Spinal cord (tissue), 10 donors: ENCODE data around the gene TTLL7. TPM values are rescaled to one million over a fixed set of nuclear protein-coding genes. Genes with fewer than 3 reads are reported as not detected.
A peak's percentile ranks its signal among the peaks of the same experiment; 100 is the strongest.

Experiments
- DNase-seq, 6 donors: peaks; one replicate each; pipeline versions ENCODE4 v3.0.0 to v3.0.0-alpha.2; 2013 to 2015; ENCODE audit warnings: low spot score in 6 of 6, low read depth in 4 of 6
- H3K27ac ChIP-seq: one replicate; pipeline ENCODE4 v1.5.1; 2013; ENCODE audit warnings: low read depth, low read length, control low read depth
- H3K27me3 ChIP-seq: one replicate; pipeline ENCODE4 v1.6.1; 2013; ENCODE audit warnings: low read length; ENCODE audit not compliant: control insufficient read depth, insufficient read depth
- H3K36me3 ChIP-seq: one replicate; pipeline ENCODE4 v1.6.1; 2013; ENCODE audit warnings: low read length; ENCODE audit not compliant: control insufficient read depth, insufficient read depth
- H3K4me1 ChIP-seq: one replicate; pipeline ENCODE4 v1.6.1; 2013; ENCODE audit warnings: low read length; ENCODE audit not compliant: control insufficient read depth, insufficient read depth
- H3K4me3 ChIP-seq: one replicate; pipeline ENCODE4 v1.5.1; 2013; ENCODE audit warnings: low read depth, low read length, control low read depth
- H3K9me3 ChIP-seq: one replicate; pipeline ENCODE4 v1.6.1; 2013; ENCODE audit warnings: low read length; ENCODE audit not compliant: control insufficient read depth, insufficient read depth
- WGBS: methylation state at CpG from one replicate; pipeline ENCODE4 v1.1.5; 2013; ENCODE audit warnings: missing lambda C conversion rate; ENCODE audit not compliant: insufficient coverage; 5-methylcytosine and 5-hydroxymethylcytosine counted together
- polyA plus RNA-seq, 2 donors: library from polyadenylated mRNA; unstranded; fragments of 120-200 nt; gene quantifications; one replicate each; pipeline ENCODE4 v1.2.1, GENCODE V29; 2013; ENCODE audit not compliant: insufficient read length in 2 of 2
- total RNA-seq, 2 donors: library from RNA; depleted of rRNA in 1 of 2; stranded (reverse); fragments of 120-200 nt in 1 of 2; fragments of >200 nt in 1 of 2; gene quantifications; one replicate each; pipeline versions ENCODE4 v1.2.3 to v1.2.4, GENCODE V29; 2013 to 2014
- donor health status: healthy.

Gene TTLL7
- total and polyA plus RNA-seq, 4 donors, result 29.0 to 94.0 (median 38.1) TPM

DNA sequence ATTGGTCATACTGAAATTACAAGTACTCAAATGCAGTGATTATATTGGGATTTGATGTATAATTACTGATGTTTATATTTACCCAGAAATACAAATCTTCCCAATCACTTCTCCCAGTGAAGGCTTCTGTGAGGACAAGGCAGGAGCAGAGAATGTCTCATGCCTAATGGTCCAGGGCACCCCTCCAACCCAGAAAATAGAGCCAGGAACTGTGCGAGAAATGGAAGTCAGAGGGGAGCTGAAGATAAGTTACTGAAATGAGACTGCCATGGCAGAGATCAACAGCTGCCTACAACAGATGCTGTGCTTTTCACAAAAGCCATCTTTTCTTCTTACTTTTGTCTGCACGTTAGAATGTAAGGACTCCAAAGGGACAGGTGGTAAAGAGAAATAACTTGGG, 171.2 kb downstream of the TTLL7 start:
- Histone ChIP-seq H3K27me3 (no peaks in the 10 kb centered on the region), H3K9me3 (no peaks in the 10 kb centered on the region), H3K4me1 (no peaks in the 10 kb centered on the region), H3K4me3 (no peak overlapping the region), H3K36me3 (no peaks in the 10 kb centered on the region), H3K27ac (no peak overlapping the region)
- peak in 2 of 6 donors; percentile 27 to 77 for DNase-seq
- WGBS, result no CpG with 5 or more reads among the region's 2 CpGs

DNA sequence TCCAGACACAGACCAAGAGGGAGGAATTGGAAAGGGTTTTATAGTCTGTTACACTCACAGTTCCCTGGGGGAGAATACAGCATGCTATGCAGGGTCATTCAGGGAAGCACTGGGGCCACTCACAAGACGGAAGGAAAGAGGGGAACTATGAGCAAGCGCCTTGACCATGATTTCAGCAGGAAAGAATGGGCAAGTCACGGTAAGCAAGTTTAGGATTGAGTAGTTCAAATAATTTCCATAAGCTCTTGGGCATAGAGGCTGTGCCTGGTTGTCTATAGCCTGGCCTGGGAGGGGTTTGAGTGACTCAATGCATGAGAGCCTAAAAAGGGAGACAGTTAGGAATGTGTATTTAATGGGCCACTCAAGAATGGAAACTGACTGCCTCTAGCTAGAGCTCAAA, 176.7 kb downstream of the TTLL7 start:
- Histone ChIP-seq H3K4me1 (no peaks in the 10 kb centered on the region), H3K36me3 (no peaks in the 10 kb centered on the region), H3K27ac (no peak overlapping the region), H3K27me3 (no peaks in the 10 kb centered on the region), H3K9me3 (no peaks in the 10 kb centered on the region), H3K4me3 (no peak overlapping the region)
- WGBS, result 90% methylated on average over 3 of the region's 3 CpGs
- DNase-seq, result no peak

GRCh38 chr1:83819436-83819835, 179.5 kb downstream of the TTLL7 start:
- Histone ChIP-seq H3K27ac (no peak overlapping the region), H3K27me3 (no peaks in the 10 kb centered on the region), H3K4me1 (no peaks in the 10 kb centered on the region), H3K36me3 (no peaks in the 10 kb centered on the region), H3K9me3 (no peaks in the 10 kb centered on the region), H3K4me3 (no peak overlapping the region)
- WGBS, result no CpG with 5 or more reads among the region's 1 CpG
- no peak for DNase-seq

GRCh38 chr1:83818916-83819315, 180.0 kb downstream of the TTLL7 start:
- Histone ChIP-seq H3K36me3 (no peaks in the 10 kb centered on the region), H3K9me3 (no peaks in the 10 kb centered on the region), H3K27me3 (no peaks in the 10 kb centered on the region), H3K4me3 (no peak overlapping the region), H3K27ac (no peak overlapping the region), H3K4me1 (no peaks in the 10 kb centered on the region)
- WGBS, result 70% methylated on average over 2 of the region's 2 CpGs
- DNase-seq, result no peak

DNA sequence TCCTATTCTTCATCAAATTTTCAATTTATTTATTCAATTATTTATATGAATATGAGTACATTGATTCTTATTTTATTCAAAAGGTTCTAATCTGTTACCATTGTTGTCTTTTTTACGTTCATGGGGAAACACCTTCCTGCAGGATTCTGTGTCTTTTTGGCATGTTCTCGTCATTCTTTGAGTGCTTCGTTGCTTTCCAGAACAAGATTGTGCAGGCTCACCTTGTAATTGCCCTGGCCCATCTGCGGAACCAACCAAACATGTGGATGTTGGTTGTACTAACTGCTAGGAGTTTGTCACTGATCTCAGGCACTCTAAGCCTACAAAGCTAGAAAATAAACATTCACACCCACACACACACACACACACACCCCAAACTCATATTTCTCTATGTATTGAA, 182.1 kb downstream of the TTLL7 start:
- Histone ChIP-seq H3K4me1 (no peaks in the 10 kb centered on the region), H3K36me3 (no peaks in the 10 kb centered on the region), H3K9me3 (no peaks in the 10 kb centered on the region), H3K4me3 (no peak overlapping the region), H3K27me3 (no peaks in the 10 kb centered on the region), H3K27ac (no peak overlapping the region)
- no peak for DNase-seq
- 100% methylated on average over 1 of the region's 4 CpGs for WGBS

- no peak overlapping the region for H3K27ac ChIP-seq
- DNase-seq, result no peak
- no CpG with 5 or more reads among the region's 1 CpG for WGBS
These were observed 183.6 kb downstream of the TTLL7 start for GRCh38 chr1:83815330-83815729.

More at GRCh38 chr1:83815330-83815729, 183.6 kb downstream of the TTLL7 start:
- no peaks in the 10 kb centered on the region for H3K4me1 ChIP-seq
- H3K4me3 ChIP-seq, result no peak overlapping the region
- H3K9me3 ChIP-seq, result no peaks in the 10 kb centered on the region
- H3K36me3 ChIP-seq, result no peaks in the 10 kb centered on the region
- H3K27me3 ChIP-seq, result no peaks in the 10 kb centered on the region

Other genes with a start within 250 kb of the TTLL7 start
- 100 to 1,000 TPM in 1 of 2 donors, 10 to 100 TPM in 1; 68.2 to 361 TPM for gene PRKACB, start 145.1 kb upstream of the TTLL7 start, total RNA-seq
- gene PRKACB, start 145.1 kb upstream of the TTLL7 start, polyA plus RNA-seq, result 100 to 1,000 TPM; 155 to 218 TPM